GM13977 (cell line): ENCODE results near the gene FAM167B.

Experiments used
- DNase-seq: peaks from one replicate; pipeline ENCODE4 v3.0.0; 2012; ENCODE audit warnings: low spot score
- in situ Hi-C: fragments of 300-500 bp; cut with MboI; formaldehyde crosslinking; loops from one replicate; pipeline ENCODE4 v1.12.0; 2022; ENCODE audit warnings: low sequenced_read_pairs, low pct_unique_long_range_greater_than_20kb, mixed read lengths, inconsistent platforms; ENCODE audit not compliant: unreplicated experiment
- TF ChIP-seq, protein P1 (sequence below): IDR thresholded peaks from 2 replicates; pipeline ENCODE4 v1.5.1; 2012; ENCODE audit warnings: mild to moderate bottlenecking, control low read depth; ENCODE audit not compliant: insufficient read depth; ENCODE audit errors: extremely low read depth, missing control alignments

The FAM167B gene

DNA sequence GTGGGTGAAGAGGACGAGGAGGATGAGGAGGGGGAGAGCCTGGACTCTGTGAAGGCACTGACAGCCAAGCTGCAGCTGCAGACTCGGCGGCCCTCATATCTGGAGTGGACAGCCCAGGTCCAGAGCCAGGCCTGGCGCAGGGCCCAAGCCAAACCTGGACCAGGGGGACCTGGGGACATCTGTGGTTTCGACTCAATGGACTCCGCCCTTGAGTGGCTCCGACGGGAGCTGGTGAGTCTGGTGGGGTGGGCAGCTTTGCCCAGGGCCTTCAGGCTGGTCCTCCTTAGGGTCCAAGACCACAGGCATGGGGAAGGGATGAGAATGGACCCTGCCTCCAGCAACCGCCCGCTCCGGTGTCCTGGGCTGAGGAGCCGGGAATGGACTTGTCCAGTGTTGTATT is 430 bp downstream of the FAM167B start:
- no peak for DNase-seq
- TF ChIP-seq, protein P1, sequence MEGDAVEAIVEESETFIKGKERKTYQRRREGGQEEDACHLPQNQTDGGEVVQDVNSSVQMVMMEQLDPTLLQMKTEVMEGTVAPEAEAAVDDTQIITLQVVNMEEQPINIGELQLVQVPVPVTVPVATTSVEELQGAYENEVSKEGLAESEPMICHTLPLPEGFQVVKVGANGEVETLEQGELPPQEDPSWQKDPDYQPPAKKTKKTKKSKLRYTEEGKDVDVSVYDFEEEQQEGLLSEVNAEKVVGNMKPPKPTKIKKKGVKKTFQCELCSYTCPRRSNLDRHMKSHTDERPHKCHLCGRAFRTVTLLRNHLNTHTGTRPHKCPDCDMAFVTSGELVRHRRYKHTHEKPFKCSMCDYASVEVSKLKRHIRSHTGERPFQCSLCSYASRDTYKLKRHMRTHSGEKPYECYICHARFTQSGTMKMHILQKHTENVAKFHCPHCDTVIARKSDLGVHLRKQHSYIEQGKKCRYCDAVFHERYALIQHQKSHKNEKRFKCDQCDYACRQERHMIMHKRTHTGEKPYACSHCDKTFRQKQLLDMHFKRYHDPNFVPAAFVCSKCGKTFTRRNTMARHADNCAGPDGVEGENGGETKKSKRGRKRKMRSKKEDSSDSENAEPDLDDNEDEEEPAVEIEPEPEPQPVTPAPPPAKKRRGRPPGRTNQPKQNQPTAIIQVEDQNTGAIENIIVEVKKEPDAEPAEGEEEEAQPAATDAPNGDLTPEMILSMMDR = no peak
- in situ Hi-C loops = no loop called here

DNA sequence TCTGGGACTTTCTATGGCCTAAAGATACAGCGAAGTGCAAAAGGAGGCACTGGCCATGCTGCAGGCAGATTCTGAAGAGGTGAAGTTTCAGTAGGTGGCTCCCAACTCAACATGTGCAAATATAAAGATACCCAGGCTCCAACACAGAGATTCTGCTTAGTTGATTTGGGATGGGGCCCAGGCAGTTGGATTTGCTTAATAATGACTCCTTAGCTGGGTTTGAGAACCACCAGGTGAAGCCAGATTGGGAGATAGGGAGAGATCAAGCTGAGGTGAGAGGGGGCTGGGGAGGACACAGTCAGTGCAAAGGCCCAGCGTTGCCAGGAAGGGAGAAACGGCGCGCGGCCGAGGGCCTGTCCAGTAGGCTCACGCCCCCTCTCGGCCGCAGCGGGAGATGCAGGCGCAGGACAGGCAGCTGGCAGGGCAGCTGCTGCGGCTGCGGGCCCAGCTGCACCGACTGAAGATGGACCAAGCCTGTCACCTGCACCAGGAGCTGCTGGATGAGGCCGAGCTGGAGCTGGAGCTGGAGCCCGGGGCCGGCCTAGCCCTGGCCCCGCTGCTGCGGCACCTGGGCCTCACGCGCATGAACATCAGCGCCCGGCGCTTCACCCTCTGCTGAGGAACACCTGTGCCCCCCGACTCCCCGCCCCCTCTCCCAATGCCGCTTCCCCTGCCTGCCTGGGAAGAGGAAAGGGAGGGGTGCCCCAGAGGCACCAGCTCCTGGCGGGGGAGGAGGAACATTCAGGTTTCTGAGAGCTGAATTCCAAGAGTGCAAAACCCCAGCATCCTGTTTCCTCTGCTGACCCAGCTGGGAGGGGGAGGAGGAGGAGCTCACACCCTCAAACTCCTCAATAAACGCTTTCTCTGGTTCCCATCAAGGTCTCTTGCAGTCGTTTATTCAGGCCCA is 1.2 kb downstream of the FAM167B start:
- in situ Hi-C loops = no loop called here
- DNase-seq = peak; percentile 86

DNA sequence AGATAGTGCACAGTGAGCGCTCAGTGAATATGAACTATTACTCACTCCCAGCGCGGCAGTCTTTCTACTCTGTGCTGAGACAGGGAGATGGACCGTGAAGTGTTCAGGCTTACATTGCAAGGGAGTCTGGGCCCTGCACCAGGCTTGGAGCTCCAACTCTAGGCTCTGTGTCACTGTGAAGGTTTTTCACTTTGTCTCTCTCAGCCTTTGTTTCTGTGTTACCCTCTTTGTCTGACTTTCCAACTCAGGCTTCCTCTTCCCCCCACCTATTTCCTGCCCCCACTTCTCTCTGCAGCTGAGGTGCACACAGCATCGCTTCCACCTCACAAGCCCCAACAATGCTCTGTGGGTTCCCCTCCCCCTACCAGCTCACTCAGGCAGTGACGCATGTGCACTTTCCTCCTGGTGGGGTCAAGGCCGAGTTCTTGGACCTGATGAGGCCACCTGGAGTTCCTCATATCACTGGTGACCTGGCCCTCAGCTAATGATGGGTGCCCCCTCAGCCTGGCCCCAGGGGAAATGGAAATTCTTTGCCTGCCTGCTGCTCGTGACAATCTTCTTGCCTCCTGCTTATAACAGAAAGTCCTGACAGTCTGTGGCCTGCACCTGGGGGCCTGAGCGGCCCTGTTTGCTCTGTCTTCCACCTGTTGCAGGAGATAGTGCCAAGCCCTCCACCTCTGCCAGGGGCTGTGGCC is 3.0 kb downstream of the FAM167B start:
- in situ Hi-C loops = no loop called here
- DNase-seq = peak; percentile 88
- TF ChIP-seq, protein P1 = no peak

More for the DNA sequence above, 1.2 kb downstream of the FAM167B start:
- TF ChIP-seq, protein P1 = peak; percentile 98

DNA sequence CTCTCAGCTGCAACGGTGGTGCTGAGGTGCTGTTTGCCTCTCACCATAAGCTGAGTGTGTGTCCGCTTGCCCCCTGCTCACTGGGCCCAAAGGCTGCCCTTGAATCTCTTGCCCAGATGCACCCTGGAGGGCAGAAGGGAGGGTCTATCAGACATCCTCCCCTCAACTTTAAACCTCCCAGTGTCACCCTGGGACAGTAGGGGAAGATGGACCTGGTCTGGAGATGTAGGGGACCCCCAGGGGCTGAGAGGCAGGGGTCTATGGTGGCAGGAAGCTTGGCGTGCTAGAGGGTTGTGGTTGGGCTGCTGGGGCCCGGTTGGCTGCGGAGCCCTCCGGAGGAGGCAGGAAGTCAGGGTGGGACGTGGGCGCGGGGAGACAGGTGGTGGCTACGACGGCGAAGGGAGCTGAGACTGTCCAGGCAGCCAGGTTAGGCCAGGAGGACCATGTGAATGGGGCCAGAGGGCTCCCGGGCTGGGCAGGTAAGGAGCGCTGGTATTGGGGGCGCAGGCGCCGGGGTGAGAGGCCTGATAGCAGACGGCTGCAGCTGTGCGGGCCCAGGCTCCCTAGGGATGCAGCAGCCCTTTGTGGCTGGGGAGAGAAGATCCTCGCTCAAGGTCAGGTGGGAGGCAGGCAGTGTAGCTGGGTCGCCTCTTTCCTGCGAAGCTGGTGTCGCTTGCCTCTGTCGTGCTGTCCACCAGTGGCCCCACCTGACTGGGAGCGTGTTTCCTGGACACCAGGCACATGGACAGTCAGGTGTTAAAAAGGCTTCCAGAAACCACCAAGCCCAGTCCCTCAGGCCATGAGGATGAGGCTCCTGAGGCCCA is 4.1 kb downstream of the FAM167B start, which contains the start of gene LCK:
TSS of gene LCK (plus strand) at position 373 of the 824 bp plus-strand sequence. CDS start 23,065 bp downstream, outside the sequence.
- TF ChIP-seq, protein P1 = no peak
- DNase-seq = peak; percentile 54
- in situ Hi-C loops = no loop called here

DNA sequence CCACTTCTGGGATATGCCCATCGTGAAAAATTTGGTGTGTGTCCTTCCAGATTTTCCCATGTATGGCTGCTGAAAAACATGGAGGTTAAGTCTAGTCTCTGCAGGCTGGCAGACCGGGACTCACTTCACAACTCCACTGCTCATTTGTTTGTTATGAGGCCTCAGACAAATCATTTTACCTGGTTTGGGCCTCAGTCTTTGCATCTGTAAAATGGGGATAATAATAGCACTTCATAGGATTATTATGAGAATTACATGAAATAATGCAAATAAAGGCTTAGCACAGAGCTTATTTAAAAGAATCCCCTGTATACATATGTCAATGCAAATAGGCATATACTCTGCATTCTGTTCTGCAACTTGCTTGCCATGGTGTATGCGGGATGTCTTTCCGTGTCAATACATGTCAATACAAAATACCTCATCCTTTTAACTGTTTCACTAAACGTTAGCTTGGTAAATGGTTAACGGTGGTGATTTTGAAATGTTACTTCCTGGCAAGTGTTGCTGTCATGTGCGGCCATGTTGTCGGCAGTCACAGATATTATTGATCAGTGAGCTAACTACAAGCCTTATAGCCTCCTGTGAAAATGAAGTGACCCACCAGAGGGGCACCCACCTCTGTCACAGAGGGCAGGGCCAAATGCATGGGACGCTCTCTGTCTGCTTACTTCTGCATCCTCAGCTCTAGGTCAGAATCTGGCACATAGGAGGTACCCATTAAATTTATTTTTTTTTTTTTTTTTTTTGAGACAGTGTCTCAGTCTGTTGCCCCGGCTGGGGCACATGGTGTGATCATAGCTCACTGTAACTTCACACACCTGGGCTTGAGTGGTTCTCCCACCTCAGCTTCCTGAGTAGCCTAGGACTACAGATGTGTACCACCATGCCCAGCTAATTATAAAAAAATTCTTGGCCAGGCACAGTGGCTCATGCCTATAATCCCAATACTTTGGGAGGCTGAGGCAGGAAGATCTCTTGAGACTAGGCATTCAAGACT is 8.3 kb downstream of the FAM167B start:
- in situ Hi-C loops = no loop called here
- no peak for DNase-seq
- TF ChIP-seq, protein P1 = no peak
